ENCODE results near the gene PIK3AP1.
"Not testable (repeated sequence)": the region's sequence is repeated elsewhere in the genome, so short reads cannot be mapped to it uniquely, and the experiment has no call there.

PIK3AP1 gene

DNA sequence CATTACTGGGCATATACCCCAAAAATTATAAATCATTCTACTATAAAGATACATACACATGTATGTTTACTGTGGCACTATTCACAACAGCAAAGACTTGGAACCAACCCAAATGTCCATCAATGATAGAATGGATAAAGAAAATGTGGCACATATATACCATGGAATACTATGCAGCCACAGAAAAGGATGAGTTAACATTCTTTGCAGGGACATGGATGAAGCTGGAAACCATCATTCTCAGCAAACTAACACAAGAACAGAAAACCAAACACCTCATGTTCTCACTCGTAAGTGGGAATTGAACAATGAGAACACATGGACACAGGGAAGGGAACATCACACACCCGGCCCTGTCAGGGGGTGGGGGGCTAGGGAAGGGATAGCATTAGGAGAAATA is 145.8 kb downstream of the PIK3AP1 start:
- not testable (repeated sequence) for DNase-seq

DNA sequence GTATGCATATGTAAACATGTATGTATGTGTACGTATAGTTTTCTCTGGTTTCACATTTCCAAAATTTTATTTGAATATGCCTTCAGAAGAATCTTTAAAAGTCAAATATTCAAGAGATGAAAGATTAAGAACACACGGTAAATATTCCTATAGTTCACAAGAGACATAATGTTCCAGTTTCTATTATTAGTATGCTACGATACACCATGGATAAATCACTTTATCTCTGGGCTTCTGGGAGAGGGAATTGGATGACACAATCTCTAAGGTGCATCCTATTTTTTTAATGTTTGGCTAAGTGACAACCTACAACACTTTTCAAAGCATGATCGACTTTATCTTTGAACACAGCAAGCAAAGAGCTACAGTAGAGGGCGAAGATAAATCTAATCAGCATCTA is 147.3 kb downstream of the PIK3AP1 start:
- no peak for DNase-seq

DNA sequence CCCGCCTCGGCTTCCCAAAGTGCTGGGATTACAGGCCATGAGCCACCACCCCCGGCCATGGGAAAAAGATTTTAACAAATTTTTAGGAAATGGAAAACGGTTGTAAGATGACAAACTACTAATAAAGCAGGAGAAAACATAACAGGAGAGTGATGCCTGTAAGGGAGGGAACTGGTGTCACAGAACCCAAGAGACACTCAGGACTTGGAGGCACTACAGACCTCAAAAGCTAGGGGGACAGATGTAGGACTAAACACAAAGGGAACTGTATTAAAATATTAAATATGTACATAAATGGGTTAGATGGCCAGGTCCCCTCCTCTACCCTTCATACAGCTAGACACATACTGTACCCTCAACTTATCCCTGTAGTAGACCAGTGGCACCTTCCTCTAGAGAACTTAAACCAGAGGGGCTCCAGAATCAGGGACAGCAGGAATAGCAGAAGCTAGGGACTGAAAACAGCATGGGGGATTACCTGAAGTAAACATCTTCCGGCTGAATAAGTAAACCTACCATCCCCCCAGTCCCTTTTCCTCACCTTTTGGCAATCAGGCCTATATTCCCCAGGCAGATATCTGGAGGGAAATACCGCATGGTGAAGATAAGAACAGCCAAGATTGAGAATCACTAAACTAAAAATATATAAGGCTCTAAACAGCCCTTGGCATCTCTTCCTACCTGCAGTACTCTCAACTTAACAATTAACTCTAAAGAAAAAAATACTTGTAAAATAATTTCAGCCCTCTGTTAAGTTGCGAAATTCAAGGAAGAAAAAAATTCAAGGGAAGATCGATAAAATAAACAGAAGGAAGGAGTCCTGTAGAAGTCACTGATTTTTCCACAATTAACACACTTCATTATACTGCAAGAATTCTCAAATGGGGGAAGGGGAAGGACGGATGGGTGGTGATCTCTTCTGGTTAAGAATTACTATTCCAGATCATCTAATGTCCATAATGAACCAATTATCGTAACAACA is 149.0 kb downstream of the PIK3AP1 start:
- DNase-seq = no peak

DNA sequence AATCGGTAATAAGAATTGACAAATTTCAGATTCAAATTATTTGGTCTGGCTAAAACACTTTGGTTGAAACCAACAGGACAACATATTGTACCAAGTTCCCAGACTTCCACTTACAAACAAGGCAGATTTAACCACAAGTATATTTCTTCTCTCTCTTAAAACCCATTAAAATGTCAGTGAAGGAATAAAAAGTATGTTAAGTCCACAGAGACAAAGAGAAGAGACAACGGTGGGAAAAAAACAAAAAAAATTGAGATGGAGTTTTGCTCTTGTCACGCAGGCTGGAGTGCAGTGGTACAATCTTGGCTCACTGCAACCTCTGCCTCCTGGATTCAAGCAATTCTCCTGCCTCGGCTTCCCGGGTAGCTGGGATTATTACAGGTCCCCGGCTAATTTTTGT is 149.8 kb downstream of the PIK3AP1 start:
- no peak for DNase-seq

DNA sequence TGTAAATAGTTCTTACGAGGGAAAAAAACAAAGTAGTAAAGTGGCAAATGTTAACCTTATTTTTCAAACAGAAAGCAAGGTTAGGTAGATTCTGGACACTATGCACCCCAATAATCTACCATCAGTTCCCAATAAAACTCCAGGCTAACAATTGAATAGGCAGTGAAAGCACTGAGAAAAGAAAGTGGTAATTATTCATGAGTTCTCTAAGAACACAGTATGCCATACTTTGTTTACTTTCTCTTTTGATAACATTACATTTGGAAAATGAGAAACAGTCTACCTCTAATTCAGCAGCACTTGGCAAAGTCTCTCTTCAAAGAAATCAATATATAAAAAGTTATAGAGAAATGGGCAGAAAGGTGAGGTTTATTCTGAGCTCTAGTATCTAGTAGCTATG is 151.9 kb downstream of the PIK3AP1 start:
- DNase-seq = no peak

DNA sequence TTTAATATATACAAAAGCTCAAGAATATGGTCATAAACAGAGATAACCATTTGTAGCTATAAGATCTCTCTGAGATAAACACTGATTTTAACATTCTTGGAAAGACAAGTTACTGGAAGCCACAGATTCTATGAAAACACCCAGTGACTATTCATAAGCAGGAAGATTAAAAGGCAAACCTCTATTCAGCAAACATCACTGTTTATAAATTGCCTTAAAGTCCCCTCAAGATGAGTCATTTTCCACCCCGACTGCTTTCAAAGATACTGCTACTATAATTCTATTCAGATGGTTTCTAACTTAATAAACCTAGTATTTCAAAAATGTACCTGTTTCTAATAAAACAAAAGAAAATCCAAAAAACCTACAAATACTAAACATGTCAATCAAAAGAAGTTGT is 154.5 kb downstream of the PIK3AP1 start:
- DNase-seq = no peak

DNA sequence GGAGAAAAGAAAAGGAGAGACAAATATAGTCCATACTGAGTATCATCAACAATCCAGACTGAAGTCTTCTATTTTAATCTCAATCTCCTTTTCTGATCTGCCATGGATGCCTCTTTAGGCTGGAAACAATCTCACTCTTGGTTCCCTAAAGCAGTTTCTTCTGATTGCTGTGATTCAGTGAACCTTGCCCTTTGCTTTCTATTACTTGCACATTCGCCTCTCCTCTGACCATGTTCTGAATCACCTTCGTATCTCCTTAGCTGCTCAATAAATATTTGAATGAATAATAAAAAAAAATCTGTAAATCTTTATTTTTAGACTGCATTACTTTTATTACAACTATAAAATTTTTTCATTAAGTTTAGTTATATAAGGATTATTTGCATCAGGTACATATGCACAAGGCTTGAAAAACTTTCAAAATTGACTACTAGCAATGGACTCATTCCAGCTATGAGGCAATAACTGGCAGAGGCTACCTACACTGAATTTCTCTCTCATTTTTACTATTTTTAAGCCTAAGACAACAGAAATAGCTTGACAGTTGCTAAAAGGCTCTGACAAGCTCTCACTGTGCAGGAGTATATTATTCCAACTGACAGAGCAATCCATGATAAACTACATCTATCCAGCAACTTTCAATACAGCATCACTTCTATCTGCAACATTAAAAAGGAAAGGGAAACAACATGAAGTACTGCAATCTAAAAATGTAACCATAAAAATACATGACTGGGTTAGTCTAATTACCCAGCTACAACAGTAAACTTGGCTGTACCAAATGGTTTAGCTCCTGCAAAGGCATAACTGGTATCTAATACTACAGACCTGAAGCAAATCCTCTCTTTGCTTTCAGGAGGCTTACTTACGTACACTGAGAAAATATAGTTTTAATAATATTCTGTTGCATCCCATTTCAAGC is 159.1 kb downstream of the PIK3AP1 start:
- DNase-seq = no peak

DNA sequence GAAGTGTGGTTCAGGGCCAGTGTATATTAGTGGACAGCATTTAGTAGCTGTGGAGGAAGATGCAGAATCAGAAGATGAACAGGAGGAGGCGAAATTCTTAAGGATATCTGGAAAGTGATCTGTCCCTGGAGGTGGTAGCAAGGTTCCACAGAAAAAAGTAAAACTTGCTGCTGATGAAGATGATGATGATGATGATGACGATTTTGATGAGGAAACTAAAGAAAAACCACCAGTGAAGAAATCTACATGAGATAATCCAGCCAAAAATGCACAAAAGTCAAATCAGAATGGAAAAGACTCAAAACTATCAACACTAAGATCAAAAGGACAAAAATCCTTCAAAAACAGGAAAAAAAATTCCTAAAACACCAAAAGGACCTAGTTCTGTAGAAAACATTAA is 159.8 kb downstream of the PIK3AP1 start:
- DNase-seq = no peak

DNA sequence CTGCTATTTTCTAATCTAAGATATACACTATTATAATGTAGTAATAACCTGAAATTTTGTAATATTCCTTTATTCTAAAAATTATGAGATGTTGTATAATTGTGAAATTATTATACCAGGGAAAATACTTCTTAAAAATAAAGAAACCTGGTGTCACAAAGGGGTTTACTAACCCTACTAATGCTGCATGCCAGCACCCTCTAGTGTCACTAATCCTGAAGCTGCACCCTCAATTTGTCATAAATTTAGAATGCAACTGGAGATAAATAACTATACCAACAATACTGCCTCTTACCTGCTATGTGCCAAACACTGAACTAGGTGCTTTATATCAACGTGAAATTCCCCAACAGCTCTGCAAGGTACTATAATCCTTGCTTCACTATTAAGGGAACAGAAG is 164.3 kb downstream of the PIK3AP1 start:
- no peak for DNase-seq

DNA sequence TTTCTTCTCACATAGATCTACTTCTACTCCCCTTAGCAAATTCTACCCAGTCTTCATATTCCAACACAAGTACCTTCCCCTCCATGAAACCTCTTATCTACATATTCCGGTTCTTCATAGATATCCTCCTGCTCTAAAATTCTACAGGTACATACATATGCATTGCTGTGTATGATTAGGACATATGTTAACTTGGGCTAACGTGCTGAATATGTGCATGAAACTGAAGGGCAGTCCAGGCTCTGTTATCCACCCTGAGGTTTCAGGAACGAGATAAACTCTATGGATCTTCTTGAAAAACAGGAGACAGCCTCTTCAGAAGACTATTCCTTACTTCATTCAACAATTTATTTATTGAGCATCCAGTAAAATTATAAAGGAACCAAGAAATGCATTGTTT is 165.0 kb downstream of the PIK3AP1 start:
- DNase-seq = no peak

DNA sequence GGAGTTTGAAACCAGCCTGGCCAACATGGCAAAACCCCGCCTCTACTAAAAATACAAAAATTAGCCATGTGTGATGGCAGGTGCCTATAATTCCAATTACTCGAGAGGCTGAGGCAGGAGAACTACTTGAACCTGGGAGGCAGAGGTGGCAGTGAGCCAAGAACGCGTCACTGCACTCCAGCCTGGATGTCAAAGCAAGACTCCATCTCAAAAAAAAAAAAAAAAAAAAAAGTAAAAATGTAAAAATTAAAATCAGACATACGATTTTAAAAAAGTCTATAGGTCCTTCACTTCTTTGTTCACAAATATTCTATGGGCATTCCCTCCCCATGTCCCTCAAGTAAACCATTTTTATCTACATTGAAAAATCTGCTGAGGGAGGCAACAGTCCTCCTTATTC is 171.7 kb downstream of the PIK3AP1 start:
- no peak for DNase-seq

DNA sequence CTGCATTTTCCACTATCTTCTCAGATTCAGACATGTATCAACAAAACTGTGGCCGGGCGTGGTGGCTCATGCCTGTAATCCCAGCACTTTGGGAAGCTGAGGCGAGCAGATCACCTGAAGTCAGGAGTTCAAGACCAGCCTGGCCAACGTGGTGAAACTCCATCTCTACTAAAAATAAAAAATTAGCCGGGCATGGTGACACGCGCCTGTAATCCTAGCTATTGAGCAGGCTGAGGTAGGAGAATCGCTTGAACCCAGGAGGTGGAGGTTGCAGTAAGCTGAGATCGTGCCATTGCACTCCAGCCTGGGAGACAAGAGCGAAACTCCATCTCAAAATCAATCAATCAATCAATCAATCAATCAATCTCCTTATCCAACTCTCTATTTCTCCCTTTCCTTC is 174.8 kb downstream of the PIK3AP1 start:
- DNase-seq = not testable (repeated sequence)

Data from suppressor macrophage treated with lipopolysaccharide for 4 hours (primary cell).